NCI-H1930 (cell line): ENCODE results near the gene ALDH3B2.
"Not testable (repeated sequence)": the region's sequence is repeated elsewhere in the genome, so short reads cannot be mapped to it uniquely, and the experiment has no call there.

Experiments used
- DNase-seq, 2 experiments: peaks; one replicate each; lab custom pipeline; 2025; lab: John Stamatoyannopoulos, UW

The ALDH3B2 gene

DNA sequence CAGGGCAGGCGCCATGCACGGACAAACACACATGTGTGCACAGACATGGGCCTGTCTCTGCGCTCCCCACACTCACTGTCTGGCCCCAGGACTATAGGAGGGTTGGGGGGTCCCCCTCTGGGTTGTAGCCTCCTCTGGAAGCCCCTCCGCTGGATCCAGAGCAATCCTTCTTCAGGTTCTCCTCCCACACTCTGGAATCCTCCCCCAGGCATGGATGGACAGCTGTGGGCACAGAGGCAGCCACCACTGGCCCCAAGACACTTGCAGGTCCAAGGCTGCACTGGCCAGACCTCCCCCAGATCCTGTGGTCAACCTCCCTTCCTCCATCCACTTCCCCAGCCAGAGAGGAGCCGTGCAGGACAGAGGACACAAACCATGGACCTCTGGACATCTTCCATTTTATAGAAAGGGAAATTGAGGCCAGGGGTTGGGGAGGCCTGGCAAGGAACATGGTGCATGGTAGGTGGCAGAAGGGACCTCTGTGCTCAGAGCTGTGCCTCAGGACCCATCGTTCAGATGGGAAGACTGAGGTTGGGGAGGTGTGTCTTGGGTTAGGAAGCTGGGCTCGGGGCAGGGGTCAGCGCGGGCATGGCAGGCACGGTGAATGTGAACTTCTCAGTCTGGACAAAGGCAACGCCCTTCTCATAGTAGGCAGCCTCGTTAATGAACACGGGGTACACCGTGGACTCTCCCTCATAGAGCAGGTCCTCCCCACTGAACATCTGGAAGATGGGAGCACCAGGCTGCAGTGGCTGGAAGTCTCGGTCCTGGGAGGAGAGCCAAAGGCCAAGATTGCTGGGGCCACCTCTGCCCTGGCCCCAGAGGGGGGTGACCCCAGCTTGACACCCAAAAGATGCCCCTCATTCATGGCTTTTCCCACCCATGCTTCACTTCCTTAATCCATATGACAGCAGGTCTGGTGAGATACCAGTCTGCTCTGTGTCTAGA, 32.0 kb downstream of the ALDH3B2 start:
- no peak for DNase-seq

DNA sequence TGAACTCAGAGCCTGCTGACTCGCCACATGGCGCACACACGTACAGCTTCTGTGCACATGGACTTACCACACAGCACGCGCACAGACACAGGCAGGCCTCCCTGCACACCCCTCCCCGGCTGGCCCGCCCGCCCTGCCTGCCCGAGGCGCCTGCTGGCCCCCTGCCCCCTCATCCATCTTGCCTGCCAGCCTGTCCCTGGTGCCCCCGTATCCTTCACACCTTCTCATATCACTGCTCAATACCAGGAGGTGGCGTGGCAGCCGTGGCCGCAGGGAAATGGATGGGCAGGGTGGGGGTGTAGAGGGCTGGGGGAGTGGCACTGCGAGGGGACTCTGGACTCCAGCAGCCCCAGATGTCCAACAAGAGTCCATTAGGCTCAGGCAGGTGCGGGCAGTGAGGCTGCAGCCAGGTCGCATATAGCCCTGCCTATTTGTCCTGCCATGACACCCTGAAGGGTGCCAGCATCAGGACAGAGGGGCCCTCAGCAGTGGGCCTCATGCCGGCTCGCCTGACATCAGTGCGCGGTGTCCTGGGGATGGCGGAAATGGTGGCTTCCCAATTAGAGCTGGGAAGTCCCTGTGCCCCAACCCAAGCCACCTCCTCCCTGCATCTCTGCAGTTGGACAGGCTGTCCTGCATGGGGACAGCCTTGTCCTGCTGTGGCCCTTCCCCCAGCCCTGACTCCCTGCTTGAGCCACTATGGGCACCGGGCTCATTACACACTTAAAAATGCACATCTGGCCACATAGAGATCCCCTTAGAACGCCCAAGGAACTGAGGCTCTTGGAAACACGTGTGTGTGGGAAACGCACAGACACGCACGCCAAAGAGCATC, 32.9 kb downstream of the ALDH3B2 start:
- no peak for DNase-seq

DNA sequence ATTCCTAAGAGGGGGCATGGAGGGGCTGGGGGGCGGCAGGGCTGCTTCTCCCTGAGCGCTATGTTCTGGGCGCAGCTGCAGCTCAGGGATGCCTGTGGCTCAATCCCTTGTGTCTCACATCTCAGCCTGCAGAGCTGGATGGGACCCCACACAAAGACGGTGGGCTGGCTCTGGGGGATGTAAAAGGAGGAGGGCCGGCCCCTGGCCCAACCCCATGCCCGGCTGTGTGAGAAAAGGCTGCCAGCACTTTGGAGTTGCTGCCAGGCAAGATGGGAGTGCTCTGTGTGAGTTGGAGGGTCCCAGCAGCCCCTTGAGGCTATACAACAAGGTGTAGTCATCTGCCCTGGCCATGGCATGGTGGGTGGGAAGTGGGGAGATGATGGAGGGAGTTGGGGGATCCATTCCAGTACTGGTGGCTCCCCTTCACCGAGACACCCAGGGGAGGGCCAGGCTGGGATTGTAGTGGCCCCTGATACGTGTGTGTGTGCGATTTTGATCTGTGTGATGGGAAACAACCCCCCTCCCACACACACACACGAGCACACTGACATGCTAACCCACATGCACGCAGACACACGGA, 33.6 kb downstream of the ALDH3B2 start:
- no peak for DNase-seq

DNA sequence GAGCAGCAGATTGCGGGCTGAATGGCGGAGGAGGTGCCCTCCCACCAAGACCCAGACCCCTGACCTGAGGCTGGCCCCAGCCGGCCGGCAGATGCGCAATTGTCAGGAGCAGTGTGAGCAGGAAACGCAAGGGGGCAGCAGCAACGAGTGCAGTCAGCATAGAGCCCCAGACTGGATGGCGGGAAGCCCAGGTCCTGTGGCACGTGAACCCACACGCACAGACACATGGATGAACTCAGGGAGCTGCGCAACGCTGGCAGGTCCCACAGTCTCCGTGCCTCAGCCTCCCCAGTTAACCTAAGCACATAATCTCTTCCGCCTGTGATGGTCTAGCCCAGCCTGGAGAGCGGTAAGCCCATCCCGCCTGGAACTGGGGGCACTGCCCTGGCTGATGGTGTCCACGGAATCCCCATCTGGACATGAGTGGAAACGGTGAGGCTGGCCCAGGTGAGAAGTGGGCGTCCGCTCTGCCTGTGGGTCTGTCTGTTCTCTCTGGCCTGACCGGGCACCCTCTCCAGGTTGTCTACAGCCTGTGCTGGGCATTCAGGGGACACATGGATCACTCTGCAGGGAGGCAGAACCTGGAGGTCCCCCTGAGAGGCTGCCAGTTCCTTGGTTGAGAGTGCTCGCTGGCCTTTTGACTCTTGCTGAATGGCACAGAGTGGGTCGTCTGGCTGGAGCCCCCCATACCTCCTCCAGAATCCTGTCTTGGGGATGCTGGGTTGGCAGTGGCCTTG, 34.2 kb downstream of the ALDH3B2 start:
- DNase-seq, result peak in 1 of 2 experiments; percentile 31

DNA sequence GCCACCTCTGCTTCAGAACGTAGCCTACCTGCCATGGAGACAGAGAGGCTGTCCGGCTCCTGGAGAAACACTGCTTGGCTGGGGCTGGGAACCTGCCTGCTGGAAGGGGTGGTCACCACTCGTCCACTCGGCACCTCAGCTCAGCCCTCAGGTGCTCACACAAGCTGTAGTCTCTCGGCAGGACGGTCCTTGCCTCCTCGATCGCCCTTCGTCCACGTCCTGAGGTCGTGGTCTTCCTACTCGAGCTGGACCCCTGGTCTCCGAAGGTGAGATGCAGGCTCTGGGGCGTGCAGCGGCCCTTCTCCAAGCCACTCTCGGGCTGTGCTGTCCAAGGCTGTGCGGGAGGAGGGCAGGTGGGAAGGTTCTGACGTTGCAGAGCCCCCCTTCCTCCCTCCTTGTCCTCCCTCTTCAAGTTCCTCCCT, 35.0 kb downstream of the ALDH3B2 start, which contains the start of gene TBX10:
Gene TBX10, minus strand, starts transcription at position 326 of the 422 bp plus-strand sequence. Its CDS starts 291 bp downstream, at position 35.
- no peak for DNase-seq

DNA sequence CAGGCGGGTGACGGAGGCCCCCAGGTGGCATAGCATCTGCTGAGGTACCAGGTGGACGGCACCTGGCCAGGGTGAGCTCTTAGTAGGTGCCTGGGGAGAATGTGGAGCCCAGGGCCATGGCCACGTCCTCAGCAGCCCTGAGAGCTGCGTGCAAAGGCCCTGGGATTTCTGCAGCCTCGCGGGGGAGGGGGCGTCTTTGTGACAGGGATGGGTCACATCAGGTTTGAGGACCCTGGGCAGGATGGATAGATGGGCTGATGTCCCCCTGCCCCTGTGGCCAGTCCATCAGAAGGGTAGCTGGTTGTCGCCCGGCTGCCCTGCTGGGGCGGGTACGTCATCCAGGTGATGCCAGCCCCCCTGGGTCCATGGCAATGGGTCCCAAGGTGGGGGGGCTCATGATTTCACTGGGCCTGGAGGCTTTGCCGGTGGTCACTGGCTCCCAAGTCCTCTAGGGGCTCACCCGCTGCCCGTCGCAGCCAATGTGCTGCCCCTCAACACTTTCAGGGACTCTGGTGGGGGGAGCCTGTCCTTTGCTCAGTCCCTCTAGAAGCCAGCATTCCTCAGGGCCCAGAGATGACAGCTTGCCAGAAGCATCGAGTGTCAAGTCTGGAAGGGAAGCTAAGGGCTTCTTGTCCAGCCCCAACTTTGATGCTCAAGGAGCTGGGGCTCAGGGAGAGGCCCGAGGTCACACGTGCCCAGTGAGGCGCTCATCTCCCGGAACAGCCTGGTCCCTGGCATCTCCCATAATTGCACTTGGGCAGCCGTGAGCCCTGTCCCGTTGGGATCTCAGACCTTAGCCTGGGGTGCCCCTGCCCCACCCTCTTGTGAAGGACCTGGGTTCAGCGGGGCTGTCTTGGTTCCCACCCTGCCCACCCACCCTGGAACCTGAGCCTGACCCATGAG, 35.6 kb downstream of the ALDH3B2 start:
- DNase-seq, result no peak

DNA sequence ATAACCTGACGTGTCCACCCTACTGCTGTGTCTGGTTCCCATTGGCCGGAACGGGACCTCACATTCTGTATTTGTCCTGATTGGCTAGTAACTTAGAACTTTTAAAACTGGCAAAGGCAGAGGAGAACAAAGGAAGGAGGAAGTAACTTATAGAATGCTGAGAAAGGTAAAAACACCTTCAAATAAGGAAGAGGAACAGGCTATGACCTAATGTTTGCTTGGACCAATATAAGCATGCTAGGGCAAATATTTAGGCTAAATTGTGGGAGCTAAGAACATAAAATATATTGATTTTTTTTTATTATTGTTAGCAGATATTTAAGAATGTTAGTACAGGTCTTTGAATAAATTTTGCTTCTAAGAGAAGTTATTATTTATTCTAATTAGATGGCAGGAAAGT, 37.0 kb downstream of the ALDH3B2 start:
- not testable (repeated sequence) for DNase-seq

DNA sequence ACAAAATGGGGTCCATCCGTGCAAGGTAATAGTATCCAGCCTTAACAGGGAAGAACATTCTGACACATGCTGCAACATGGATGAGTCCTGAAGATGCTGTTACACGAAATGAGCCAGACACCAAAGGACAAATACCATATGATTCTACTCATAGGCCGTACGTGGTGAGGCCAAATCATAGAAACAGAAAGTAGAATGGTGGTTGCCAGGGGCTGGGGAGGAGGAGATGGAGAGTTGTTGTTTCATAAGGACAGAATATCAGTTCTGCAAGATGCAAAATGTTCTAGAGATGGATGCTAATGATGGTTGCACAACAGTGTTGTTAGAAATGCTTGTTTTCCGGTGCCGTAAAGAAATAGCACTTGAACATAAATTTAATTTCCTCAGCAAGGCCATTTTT, 37.5 kb downstream of the ALDH3B2 start:
- DNase-seq, result no peak

DNA sequence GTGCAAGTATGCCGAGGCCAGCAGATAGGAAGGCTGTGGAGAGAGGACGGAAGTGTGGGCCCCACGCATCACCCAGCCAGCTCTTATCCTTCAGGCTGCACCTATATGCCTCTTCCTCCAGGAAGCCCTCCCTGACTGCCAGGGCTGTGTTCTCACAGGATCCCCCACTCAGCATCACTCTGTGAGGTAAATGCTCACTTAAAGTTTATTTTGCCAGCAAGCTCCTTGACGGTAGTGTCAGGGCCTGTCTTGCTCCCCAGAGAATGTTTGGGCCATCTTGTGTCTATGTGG, 39.2 kb downstream of the ALDH3B2 start:
- no peak for DNase-seq

DNA sequence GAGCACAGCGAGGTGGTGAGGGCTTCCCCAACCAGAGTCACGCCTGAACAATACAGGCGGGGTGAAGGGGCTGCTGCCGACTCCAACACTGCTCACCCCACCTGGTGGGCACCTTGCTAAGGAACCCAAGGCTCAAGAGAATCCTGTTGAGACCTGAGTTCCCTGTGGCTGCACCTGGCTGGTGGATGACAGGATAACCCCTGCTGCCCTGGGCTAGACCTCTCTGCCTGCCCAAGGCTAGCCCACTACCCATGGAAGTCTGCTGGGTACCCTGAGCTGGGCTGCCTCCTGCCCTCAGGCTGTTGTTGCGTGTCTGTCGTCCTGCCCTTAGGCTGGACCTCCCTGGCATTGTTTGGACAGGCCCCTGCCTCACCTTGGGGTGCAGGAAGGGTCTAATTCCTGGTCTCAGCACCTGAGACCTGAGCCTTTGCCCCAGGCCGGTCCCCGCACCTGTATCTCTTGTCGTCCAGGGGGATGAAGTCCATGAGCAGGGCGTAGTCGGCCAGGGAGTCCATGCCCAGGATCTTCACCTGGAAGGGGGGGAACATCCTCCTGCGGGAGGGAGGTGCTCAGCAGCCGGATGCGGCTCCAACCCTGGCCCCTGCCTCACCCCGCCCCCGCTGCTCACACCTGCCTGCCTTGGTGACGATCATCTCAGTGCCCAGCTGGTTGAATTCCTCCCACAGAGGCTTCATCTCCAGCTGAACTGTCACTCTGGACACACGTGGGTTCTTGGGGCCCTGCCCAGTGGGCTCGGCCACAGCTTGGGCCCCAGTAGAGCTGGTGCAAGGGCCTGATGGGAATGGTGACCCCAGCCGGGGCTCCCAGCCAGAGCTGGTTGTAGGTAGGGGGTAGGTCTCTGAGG, 39.8 kb downstream of the ALDH3B2 start:
- DNase-seq, result no peak

DNA sequence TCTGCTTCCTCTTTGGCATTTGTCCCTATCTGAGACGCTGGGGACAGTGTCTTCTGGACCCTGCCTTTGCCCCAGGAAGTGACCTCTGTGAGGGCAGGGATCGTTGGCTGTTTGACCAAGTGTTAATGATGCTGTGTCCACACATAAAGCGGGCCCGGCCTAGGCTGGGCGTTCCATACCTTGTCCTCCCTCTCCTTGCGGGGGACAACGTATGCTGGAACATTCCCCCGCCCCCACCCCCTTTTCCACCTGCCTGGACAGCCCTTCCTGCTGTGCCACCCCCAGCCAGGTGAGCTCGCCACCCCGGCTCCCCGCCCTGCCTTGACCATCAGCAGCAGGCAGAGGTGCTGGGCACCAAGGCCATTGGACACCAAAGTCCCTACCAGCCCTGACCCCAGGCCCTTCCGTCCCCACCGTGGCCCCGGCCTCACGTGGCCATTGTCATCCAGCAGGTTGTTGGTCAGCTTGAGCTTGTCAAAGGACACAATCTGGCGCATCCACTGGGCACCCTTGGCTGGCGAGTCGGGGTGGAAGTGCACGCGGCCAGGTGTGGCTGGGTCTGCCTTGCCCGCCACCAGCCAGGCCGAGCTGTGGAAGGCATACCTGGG, 40.6 kb downstream of the ALDH3B2 start:
- no peak for DNase-seq

DNA sequence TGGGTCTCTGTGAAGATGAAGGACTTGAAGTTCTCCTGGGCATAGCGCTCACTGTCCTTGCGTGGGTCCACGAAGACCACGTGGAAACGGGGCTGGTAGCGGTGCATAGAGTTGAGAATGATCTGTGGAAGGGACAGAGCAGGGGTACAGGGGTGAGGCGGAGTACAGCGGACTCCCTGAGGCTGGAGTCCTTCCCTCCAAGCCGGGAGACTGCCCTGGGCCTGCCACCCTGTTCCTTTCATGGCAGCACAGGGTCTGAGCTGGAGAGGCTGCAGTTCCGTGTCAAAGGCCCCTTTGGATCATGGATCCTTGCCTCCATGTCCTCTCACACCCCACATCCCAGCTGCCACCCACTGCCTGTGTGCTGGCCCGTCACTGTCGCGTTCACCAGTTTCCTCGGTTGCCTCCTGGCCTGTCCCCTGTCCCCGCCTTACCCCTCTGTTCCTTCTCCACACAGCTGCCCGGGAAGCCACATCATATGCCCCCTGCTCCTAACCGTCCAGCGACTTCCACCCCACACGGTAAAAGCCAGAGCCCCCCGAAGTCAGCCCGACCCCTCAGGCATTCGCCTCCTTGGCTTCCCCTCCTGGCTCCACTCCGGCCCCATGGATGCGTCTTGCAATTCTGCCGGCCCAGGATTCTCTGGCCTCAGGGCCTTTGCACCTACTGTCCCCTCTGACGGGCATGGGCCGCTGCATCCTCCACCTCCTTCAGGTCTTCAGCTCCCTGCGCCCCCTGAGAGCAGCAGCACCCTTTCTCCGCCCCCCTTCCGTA, 41.3 kb downstream of the ALDH3B2 start:
- no peak for DNase-seq

DNA sequence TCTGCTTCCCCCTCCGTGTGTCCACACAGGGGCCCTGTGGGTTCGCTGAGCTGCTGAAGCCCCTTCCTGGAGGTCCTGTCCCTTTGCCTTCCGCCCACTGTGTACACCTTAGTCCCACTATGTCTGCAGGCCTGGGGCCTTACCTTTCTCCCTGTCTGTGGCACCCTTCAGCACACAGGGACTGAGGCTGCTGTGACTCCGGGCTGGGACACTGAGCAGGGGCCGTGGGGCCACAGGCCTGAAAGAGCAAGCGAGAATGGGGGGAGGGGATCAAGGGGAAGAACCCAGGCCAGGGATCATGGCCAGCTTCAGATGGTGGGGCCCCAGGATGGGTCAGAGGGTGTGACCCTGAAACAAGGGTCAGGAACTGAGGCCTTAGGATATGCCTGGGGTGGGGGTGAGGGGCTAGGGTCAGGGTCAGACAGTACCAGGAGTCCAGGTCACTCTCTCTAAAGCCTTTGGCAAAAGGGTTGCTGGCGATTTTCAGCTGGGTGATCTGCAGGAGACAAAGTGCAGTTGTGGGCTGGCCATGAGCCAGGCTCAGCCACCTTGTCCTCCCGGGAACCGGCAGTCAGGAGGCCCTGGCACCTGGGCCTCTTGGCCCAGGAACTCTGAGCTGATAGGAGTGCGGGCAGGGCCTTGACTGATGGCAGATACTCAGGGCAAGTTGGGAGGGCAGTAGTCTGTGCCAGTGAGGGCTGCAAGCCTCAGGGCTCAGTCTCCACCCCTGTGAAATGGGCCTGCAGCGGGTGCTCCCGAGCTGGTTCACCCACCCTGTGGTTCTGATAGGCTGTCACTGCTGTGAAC, 42.0 kb downstream of the ALDH3B2 start:
- no peak for DNase-seq

DNA sequence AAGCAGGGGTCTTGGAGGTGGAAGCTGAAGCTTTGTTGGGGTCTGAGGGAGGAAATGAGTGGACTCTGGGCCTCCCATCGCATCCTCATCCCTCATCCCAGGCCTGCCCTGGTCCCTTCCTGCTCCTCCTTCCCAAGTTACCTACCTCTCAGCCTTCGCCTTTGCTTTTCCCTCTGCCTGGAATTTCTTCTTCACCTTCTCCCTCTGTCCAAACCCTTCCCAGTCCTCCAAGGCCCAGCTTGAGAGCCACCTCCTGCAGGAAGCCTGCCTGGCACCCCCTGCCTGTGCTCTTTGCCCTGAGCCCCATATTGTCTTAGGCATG, 42.6 kb downstream of the ALDH3B2 start:
- DNase-seq, result no peak

DNA sequence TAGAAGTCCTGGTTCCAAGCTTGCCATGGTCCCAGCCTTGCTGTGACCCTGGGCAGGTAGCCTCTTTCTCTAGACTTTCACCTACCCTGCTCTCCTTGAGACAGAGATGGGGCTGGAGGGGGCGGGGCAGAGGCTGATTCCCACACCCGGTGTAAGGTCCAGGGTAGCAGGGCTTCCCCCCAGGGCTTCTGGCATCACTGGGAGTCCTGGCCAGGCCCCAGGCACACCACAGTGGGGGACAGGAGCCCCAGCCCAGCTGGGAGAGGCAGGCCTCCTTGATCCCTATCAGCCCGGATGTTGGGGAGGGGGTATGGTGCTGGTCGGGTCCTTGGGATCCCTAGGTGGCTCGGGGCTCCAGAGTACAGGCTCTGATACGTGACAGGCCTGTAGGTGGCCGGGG, 43.0 kb downstream of the ALDH3B2 start:
- DNase-seq, result no peak

DNA sequence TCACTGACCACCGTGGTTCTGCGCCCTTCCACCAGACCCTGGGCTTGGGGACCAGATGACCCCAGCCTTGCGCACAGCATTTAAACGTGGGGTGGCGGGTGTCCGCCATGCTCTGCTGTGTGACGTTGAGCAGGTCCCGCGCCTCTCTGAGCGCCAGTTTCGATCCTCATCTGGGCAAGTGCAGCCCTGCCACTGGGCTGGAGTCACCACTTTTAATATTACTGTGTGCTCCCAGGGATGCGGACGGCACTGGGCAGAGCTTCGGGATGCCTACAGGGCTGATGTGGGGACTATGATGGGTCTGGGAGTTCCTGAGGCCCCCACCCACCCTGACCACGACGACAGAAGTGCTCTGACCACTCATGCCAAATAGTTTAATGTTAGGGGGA, 43.5 kb downstream of the ALDH3B2 start:
- DNase-seq, result no peak

DNA sequence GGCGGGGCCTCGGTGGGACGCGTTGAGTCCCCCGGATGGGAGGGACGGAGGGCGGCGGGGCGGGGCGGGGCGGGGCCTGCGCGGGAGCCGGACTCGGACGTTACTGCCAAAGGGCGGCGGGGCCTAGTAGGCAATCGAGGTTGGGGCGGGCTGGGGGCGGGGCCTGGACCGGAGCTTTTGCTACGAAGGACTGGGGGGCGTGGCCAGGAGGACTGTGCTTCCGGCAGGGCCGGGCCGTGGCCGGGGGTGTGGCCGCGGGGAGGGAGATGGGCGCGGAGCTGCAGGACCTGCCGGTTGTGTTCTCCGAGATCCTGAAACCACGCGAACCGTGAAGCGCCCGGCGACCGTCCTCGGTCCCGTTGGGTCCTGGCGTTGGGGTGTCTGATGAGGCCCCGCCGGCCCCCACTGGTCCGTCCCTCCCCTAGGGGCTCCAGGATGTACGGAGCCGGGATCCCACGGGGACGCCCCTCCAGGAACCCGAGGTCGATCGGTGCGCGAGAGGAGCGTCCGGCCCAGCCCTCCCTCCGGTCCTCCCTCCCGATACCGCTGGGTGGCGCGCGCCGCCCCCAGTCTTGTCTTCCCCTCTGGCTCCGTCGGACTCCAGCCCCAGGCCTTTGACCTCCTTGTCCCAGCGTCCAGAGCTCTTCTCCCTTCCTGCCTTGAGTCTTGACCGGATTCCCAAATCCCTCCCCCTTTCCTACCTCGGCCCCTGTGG, 44.0 kb downstream of the ALDH3B2 start:
- DNase-seq, result peak; percentile 93 to 94
